Astrocyte (in vitro differentiated cells and primary cell): ENCODE data around the gene GRIK3. TPM values are rescaled to one million over a fixed set of nuclear protein-coding genes. Genes with fewer than 3 reads are reported as not detected.

Experiments
- DNase-seq: peaks from one replicate; pipeline ENCODE4 v3.0.0-alpha.2; 2010; ENCODE audit warnings: low read depth
- FAIRE-seq: peaks from 2 replicates; lab custom pipeline; 2011; peaks lifted over from hg19 to GRCh38; lab: Jason Lieb, UNC
- H2AFZ ChIP-seq: 2 replicates; pipeline ENCODE4 v1.6.0; 2012; ENCODE audit warnings: low read depth, low read length, inconsistent platforms
- H3K27ac ChIP-seq: 2 replicates; pipeline ENCODE4 v1.5.1; 2011; ENCODE audit warnings: low read depth, low read length, inconsistent platforms
- H3K27me3 ChIP-seq: 2 replicates; pipeline ENCODE4 v1.6.0; 2011; ENCODE audit warnings: low read length, inconsistent platforms; ENCODE audit not compliant: insufficient read depth
- H3K36me3 ChIP-seq: 2 replicates; pipeline ENCODE4 v1.5.1; 2011; ENCODE audit warnings: low read length, inconsistent platforms; ENCODE audit not compliant: insufficient read depth
- H3K4me1 ChIP-seq: 2 replicates; pipeline ENCODE4 v1.5.1; 2011; ENCODE audit warnings: low read length, inconsistent platforms; ENCODE audit not compliant: insufficient read depth
- H3K4me2 ChIP-seq: 2 replicates; pipeline ENCODE4 v1.6.0; 2012; ENCODE audit warnings: low read length, inconsistent platforms
- H3K4me3 ChIP-seq: 2 replicates; pipeline ENCODE4 v1.5.1; 2011; ENCODE audit warnings: low read depth, mild to moderate bottlenecking, low read length, inconsistent platforms; ENCODE audit not compliant: insufficient read depth
- H3K79me2 ChIP-seq: 2 replicates; pipeline ENCODE4 v1.6.0; 2012; ENCODE audit warnings: mild to moderate bottlenecking, low read length, inconsistent platforms; ENCODE audit not compliant: insufficient read depth
- H3K9ac ChIP-seq: 2 replicates; pipeline ENCODE4 v1.6.0; 2012; ENCODE audit warnings: mild to moderate bottlenecking, low read length, inconsistent platforms
- H3K9me3 ChIP-seq: 2 replicates; pipeline ENCODE4 v1.5.1; 2012; ENCODE audit warnings: low read depth, mild to moderate bottlenecking, low read length, inconsistent platforms; ENCODE audit not compliant: insufficient read depth
- H4K20me1 ChIP-seq: 2 replicates; pipeline ENCODE4 v1.6.0; 2012; ENCODE audit warnings: low read length, inconsistent platforms; ENCODE audit not compliant: insufficient read depth
- H3K27ac Mint-ChIP-seq: one replicate; pipeline ENCODE4 v1.8.0; 2021; ENCODE audit warnings: mild to moderate bottlenecking, mixed read lengths; ENCODE audit not compliant: unreplicated experiment
- H3K27me3 Mint-ChIP-seq: one replicate; pipeline ENCODE4 v1.8.0; 2021; ENCODE audit warnings: low read depth, mixed read lengths; ENCODE audit not compliant: unreplicated experiment
- H3K36me3 Mint-ChIP-seq: one replicate; pipeline ENCODE4 v1.8.0; 2021; ENCODE audit warnings: low read depth, mixed read lengths; ENCODE audit not compliant: unreplicated experiment
- H3K4me1 Mint-ChIP-seq: one replicate; pipeline ENCODE4 v1.8.0; 2021; ENCODE audit warnings: low read depth, mixed read lengths; ENCODE audit not compliant: unreplicated experiment
- H3K4me3 Mint-ChIP-seq: one replicate; pipeline ENCODE4 v1.8.0; 2021; ENCODE audit warnings: mild to moderate bottlenecking, moderate library complexity, mixed read lengths; ENCODE audit not compliant: unreplicated experiment
- H3K9me3 Mint-ChIP-seq: one replicate; pipeline ENCODE4 v1.8.0; 2021; ENCODE audit warnings: mild to moderate bottlenecking, mixed read lengths; ENCODE audit not compliant: unreplicated experiment
- EZH2 ChIP-seq: IDR thresholded peaks from 2 replicates; pipeline ENCODE4 v1.6.1; 2012; ENCODE audit warnings: mild to moderate bottlenecking, low read length, inconsistent platforms; ENCODE audit not compliant: insufficient read depth
- total RNA-seq: library from RNA; stranded (reverse); gene quantifications from 2 replicates; pipeline ENCODE4 v1.2.1, GENCODE V29; 2021
- TF ChIP-seq, protein P1 (sequence below): IDR thresholded peaks from 2 replicates; pipeline ENCODE4 v1.5.1; 2011; ENCODE audit warnings: low read depth, mild to moderate bottlenecking, inconsistent platforms, low read length, moderate library complexity; ENCODE audit not compliant: insufficient read depth

Gene GRIK3
- total RNA-seq, 1 donor from 2014 or later, result 0.16 TPM

DNA sequence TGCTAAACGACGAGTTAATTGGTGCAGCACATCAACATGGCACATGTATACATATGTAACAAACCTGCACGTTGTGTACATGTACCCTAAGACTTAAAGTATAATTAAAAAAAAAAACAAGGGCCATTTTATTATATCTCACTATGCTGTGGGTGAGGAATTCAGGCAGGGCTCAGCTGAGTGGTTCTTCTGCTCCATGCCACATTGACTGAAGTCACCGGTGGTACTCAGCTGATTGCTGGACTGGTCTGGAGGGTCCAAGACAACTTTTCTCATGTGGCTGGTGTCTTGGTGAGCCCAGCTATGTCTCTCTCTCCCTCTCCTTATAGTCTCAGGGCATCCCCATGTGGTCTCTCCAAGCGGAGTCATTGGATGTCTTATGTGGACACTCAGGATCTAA is 275.0 kb downstream of the GRIK3 start:
- FAIRE-seq, result no peak
- no peak overlapping the region for H2AFZ ChIP-seq
- DNase-seq, result no peak

DNA sequence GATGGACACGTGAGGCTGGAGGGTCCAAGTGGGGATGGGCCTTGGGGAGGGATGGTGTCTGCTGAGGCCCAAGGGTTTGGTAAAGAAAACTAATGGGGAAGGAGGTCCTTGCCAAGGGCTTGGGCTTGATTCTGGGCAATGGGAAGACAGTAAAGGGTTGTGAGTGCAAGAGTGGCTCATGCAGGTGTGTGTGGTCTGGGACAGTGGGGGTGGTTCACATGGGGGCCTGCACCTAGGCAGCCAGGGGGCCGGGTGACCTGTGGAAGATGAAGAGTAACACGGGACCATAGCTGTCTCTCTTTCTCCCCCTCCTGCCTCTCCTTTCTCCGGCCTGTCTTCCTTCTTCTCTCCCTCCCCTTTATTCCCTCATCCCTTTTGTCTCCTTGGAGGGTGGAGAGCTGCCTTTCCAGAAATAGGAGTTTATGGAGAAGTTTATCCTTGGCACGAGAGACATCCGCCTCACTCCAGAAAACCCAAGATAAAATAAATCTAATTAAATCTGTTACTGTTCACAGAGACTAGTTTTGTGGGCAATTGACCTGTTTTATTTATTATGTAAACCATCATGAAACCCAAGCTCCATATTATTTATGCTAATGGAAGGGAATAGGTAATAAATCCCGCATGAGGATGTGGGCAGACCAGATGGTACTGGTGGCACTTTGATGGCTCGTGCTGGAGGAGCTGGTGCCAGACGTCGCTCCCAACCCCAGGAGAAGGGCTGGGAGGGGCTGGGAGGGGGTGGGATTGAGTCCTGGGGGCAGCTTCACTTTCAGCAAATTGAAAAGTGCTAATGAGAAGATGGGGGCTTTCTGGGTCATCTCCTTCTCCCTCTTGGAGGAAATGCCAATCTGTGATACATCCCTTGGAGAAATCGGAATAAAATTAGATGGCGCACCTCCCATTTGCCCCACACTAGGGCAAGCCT is 278.7 kb downstream of the GRIK3 start:
- no peak overlapping the region for H2AFZ ChIP-seq
- no peak overlapping the region for H3K9ac ChIP-seq
- no peak overlapping the region for H3K4me3 ChIP-seq
- H3K9me3 Mint-ChIP-seq, result peaks cover 5% of the 10 kb centered on the region
- no peaks in the 10 kb centered on the region for H4K20me1 ChIP-seq
- DNase-seq (no peak), FAIRE-seq (no peak)
- no peak for TF ChIP-seq EZH2
- TF ChIP-seq, protein P1, sequence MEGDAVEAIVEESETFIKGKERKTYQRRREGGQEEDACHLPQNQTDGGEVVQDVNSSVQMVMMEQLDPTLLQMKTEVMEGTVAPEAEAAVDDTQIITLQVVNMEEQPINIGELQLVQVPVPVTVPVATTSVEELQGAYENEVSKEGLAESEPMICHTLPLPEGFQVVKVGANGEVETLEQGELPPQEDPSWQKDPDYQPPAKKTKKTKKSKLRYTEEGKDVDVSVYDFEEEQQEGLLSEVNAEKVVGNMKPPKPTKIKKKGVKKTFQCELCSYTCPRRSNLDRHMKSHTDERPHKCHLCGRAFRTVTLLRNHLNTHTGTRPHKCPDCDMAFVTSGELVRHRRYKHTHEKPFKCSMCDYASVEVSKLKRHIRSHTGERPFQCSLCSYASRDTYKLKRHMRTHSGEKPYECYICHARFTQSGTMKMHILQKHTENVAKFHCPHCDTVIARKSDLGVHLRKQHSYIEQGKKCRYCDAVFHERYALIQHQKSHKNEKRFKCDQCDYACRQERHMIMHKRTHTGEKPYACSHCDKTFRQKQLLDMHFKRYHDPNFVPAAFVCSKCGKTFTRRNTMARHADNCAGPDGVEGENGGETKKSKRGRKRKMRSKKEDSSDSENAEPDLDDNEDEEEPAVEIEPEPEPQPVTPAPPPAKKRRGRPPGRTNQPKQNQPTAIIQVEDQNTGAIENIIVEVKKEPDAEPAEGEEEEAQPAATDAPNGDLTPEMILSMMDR, result no peak
- peaks cover 2% of the 10 kb centered on the region for H3K36me3 Mint-ChIP-seq
- H3K79me2 ChIP-seq, result no peaks in the 10 kb centered on the region
- peaks cover 35% of the 10 kb centered on the region for H3K27me3 Mint-ChIP-seq
- no peaks in the 10 kb centered on the region for H3K4me1 Mint-ChIP-seq
- no peaks in the 10 kb centered on the region for H3K27me3 ChIP-seq
- no peak overlapping the region for H3K4me3 Mint-ChIP-seq
- H3K9me3 ChIP-seq, result no peaks in the 10 kb centered on the region
- H3K4me1 ChIP-seq, result no peaks in the 10 kb centered on the region
- no peak overlapping the region for H3K4me2 ChIP-seq
- H3K27ac Mint-ChIP-seq, result no peak overlapping the region
- H3K36me3 ChIP-seq, result no peaks in the 10 kb centered on the region
- H3K27ac ChIP-seq, result no peak overlapping the region

More for the DNA sequence above, 275.0 kb downstream of the GRIK3 start:
- no peaks in the 10 kb centered on the region for H3K9me3 ChIP-seq
- Mint-ChIP-seq H3K4me1 (no peaks in the 10 kb centered on the region), H3K27me3 (peaks cover 27% of the 10 kb centered on the region), H3K4me3 (no peak overlapping the region), H3K9me3 (peaks cover 3% of the 10 kb centered on the region), H3K27ac (no peak overlapping the region), H3K36me3 (peaks cover 2% of the 10 kb centered on the region)
- H3K79me2 ChIP-seq, result no peaks in the 10 kb centered on the region
- no peak overlapping the region for H3K9ac ChIP-seq
- H3K4me2 ChIP-seq, result no peak overlapping the region
- no peak overlapping the region for H3K4me3 ChIP-seq
- H4K20me1 ChIP-seq, result no peaks in the 10 kb centered on the region
- H3K36me3 ChIP-seq, result no peaks in the 10 kb centered on the region
- H3K27me3 ChIP-seq, result no peaks in the 10 kb centered on the region
- no peaks in the 10 kb centered on the region for H3K4me1 ChIP-seq
- TF ChIP-seq, protein P1, result no peak
- TF ChIP-seq EZH2, result no peak
- no peak overlapping the region for H3K27ac ChIP-seq

DNA sequence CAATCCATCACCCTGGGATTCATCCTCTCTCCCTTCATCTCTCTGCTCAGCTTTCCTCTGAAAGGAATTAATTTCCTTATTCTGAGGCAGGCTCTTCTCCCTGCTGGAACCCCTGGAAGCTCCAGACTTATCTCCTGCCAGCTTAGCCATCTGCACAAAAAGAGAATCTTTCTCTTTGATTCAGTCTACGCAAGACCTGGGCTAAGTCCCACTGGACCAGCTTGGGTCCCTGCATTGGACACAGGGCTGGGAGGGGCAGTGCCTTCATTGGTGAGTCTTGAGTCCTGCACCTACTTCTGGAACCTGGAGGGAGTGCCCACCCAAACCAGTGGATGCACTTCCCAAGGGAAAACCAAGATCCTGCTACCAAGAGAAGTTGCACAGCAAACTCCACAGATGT is 279.9 kb downstream of the GRIK3 start:
- peaks cover 5% of the 10 kb centered on the region for H3K9me3 Mint-ChIP-seq

More for the DNA sequence above, 279.9 kb downstream of the GRIK3 start:
- H3K27ac Mint-ChIP-seq, result no peak overlapping the region
- H3K9me3 ChIP-seq, result no peaks in the 10 kb centered on the region
- H3K4me1 ChIP-seq, result no peaks in the 10 kb centered on the region
- FAIRE-seq (no peak), DNase-seq (no peak)
- H3K4me1 Mint-ChIP-seq, result no peaks in the 10 kb centered on the region
- no peaks in the 10 kb centered on the region for H3K79me2 ChIP-seq
- TF ChIP-seq, protein P1, result no peak
- TF ChIP-seq EZH2, result no peak
- no peak overlapping the region for H3K9ac ChIP-seq
- no peak overlapping the region for H3K4me3 ChIP-seq
- no peak overlapping the region for H3K27ac ChIP-seq
- no peak overlapping the region for H3K4me3 Mint-ChIP-seq
- H3K27me3 Mint-ChIP-seq, result peaks cover 34% of the 10 kb centered on the region
- no peaks in the 10 kb centered on the region for H3K36me3 ChIP-seq
- no peaks in the 10 kb centered on the region for H4K20me1 ChIP-seq
- no peaks in the 10 kb centered on the region for H3K27me3 ChIP-seq
- peaks cover 2% of the 10 kb centered on the region for H3K36me3 Mint-ChIP-seq
- H3K4me2 ChIP-seq, result no peak overlapping the region
- no peak overlapping the region for H2AFZ ChIP-seq
